ENCODE measurements around the gene VTN. TPM values are rescaled to one million over a fixed set of nuclear protein-coding genes. Genes with fewer than 3 reads are reported as not detected.
A peak's percentile ranks its signal among the peaks of the same experiment; 100 is the strongest.

Gene VTN
- total RNA-seq, 1 donor = 0.09 TPM

DNA sequence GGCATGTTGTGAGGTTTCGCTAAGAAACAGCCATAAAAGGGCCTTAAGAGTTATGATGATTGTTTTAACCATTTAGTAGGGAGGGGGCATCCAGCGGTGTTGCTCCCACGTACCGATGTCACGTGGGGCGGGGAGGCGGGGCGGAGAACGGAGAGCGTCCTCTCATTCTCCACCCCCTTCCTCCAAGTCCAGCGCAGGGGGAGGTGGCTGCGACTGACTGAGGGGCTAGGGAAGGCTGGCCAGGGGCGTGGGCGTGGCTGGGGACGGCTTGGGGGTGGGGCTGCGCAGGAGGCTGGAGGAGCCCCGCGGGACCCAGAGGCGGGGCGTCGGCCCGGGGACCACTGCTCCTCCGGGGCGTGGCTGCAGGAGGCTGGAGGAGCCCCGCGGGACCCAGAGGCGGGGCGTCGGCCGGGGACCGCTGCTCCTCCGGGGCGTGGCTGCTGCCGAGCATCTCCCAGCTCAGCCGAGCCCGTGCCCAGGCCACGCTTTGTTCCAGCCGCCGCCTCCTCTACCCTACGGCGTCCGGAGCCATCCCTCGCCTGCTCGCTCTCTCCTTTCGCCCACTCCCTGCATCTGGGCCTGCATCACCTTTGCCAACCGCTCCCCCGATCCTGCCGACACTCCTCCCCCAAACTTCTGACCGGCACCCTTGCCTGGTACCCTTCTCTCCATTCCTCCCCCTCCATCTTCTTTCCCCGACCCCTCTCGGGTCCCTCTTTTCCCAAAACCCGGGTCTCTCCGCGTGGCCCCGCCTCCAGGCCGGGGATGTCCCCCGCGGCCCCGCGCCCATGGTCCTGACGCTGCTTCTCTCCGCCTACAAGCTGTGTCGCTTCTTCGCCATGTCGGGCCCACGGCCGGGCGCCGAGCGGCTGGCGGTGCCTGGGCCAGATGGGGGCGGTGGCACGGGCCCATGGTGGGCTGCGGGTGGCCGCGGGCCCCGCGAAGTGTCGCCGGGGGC lies 1.4 kb upstream of the VTN start, which contains the start of gene SARM1:
TSS of gene SARM1 (plus strand) at position 450 of the 958 bp plus-strand sequence. CDS start at position 789, 339 bp downstream.
- DNase-seq (ENCODE audit: low read depth) = peak; percentile 82
- TF ChIP-seq, protein P1, sequence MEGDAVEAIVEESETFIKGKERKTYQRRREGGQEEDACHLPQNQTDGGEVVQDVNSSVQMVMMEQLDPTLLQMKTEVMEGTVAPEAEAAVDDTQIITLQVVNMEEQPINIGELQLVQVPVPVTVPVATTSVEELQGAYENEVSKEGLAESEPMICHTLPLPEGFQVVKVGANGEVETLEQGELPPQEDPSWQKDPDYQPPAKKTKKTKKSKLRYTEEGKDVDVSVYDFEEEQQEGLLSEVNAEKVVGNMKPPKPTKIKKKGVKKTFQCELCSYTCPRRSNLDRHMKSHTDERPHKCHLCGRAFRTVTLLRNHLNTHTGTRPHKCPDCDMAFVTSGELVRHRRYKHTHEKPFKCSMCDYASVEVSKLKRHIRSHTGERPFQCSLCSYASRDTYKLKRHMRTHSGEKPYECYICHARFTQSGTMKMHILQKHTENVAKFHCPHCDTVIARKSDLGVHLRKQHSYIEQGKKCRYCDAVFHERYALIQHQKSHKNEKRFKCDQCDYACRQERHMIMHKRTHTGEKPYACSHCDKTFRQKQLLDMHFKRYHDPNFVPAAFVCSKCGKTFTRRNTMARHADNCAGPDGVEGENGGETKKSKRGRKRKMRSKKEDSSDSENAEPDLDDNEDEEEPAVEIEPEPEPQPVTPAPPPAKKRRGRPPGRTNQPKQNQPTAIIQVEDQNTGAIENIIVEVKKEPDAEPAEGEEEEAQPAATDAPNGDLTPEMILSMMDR (IDR thresholded peaks at IDR 0.05; ENCODE audit: insufficient read depth, low read length) = no peak
- H3K4me3 ChIP-seq (ENCODE audit: low read depth, low read length) = peak within 1 kb of the TSS; percentile 71

DNA sequence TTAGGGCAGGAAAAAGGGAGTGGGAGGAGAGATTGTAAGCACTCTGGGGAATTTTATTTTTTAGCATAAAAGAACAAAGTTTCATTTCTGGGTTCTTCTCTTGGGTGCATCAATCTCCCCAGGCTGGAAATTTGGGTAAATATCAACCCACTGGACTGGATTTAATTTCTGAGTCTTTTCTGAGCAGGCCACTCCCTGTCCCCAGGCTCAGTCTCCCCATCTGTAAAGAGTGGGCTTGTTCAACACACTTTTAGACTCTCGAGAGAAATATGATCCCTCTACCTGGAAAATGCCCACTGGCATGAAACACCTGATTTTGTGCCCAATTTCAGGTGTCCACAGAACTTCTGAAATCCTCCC lies 617 bp upstream of the VTN start:
- TF ChIP-seq, protein P1 (IDR thresholded peaks at IDR 0.05; ENCODE audit: insufficient read depth, low read length) = no peak
- peak overlapping the region; percentile 71 for H3K4me3 ChIP-seq (ENCODE audit: low read depth, low read length)
- DNase-seq (ENCODE audit: low read depth) = no peak

DNA sequence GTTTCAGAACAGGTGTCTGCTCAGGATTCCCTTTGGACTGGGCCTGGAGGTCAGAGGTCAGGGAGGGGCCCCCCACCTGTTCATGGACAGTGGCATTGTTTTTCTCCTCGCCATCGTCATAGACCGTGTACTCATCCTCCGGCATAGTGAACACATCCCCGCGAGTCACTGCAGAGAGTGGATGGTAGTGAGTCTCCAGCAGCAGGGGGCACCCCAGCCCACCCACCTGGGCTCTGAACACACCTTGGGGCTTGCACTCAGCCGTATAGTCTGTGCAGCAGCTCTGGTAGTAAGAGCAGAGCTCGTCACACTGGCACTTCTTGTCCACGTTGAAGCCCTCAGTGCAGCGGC lies 448 bp downstream of the VTN start:
- no peak overlapping the region for H3K4me3 ChIP-seq (ENCODE audit: low read depth, low read length)
- TF ChIP-seq, protein P1 (IDR thresholded peaks at IDR 0.05; ENCODE audit: insufficient read depth, low read length) = no peak
- DNase-seq (ENCODE audit: low read depth) = no peak

DNA sequence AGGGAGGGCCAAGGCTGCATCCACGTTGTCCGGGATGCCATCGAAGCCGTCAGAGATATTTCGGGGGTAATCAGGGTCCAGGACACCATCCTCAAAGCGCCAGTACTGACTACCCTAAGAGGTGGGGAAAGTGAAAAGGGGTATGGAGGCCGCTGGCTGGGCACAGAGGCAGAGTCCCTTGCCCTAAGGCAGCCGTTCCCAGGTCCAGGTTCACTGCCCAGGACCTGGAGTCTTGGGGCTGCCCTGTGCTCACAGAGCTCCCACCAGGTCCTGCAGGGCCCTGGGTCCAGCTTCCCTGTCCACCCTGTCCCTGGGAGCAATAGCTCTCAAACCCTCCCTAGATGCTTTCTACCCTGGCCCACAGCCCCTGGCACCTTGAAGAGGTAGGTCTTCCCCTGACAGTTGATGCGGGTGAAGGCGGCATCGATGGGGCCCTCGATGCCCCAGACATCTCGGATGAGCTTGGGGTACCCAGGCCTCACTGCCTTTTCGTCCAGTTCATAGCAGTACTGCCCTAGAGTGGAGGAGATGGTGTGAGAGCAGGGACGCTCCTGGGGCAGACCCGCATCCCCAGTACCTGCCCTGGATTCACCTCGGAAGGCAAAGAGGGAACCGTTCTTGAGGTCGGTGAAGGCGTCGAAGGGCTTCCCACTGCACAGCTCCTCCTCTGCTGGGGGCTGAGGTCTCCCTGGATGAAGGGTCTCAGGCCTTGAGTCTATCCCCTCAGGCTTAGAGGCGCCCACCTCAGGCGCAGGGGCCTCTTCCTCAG lies 1.0 kb downstream of the VTN start:
- DNase-seq (ENCODE audit: low read depth) = no peak
- H3K4me3 ChIP-seq (ENCODE audit: low read depth, low read length) = no peak overlapping the region
- TF ChIP-seq, protein P1 (IDR thresholded peaks at IDR 0.05; ENCODE audit: insufficient read depth, low read length) = no peak

DNA sequence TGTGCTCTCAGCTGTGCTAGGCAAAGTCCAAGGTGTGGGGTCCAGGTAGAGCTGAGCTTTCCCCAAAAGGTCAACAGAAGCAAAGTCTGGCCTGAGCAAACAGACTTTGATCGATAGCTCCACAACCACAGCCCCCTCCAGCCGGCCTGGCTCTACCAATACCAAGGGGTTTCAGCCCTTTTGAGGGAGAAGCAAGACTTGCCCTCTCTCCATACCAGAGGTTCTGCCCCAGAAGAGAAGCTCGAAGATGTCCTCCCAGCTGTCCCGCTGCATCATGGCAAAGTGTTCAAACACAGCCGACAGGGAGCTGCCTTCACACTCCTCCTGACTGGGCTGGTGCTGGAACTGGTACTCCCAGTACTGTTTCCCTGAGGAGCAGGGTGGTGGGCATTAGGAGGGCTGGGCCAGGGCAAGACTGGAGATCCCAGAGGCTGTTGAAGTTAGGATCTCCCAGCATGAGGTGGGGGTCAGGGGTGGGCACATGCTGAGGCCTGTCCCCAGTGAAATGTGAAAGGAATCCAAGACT lies 1.7 kb downstream of the VTN start:
- TF ChIP-seq, protein P1 (IDR thresholded peaks at IDR 0.05; ENCODE audit: insufficient read depth, low read length) = no peak
- DNase-seq (ENCODE audit: low read depth) = no peak

DNA sequence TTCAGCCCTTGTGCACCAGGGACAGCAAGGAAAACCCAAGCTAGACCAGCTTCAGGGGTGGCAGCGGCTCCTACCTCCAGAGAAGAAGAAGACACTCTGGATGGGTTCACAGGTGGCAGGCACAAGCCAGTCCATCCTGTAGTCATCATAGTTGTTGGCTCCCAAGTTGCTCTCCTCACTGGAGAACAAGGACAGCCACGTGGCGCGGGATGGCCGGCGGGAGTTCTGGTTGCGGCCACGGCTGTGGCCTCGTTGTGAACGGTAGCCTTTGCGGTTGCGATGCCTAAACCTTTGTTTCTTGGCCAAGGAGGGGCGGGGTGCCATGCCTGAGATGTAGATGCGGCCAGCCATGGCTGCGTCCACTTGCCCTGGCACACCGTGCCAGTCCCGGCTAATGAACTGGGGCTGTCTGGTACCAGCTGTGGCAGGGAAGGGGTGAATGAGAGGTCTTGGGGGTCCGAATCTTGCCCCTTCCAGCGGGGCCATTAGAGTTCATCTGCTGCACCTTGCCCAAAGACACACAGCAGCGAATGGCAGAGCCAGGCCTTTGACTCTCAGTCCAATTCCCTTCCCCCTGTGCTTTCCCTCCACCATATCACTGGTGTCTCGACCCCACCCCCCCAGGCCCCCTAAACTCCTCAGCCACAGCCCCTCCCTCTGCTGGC lies 2.3 kb downstream of the VTN start:
- DNase-seq (ENCODE audit: low read depth) = no peak
- H3K4me3 ChIP-seq (ENCODE audit: low read depth, low read length) = no peak overlapping the region
- TF ChIP-seq, protein P1 (IDR thresholded peaks at IDR 0.05; ENCODE audit: insufficient read depth, low read length) = no peak

More for the DNA sequence above, 1.7 kb downstream of the VTN start:
- H3K4me3 ChIP-seq (ENCODE audit: low read depth, low read length) = no peak overlapping the region

All from fibroblast of the aortic adventitia (primary cell).